A673 (cell line): Measurements from ENCODE around the gene TSKU. TPM values are rescaled to one million over a fixed set of nuclear protein-coding genes. Genes with fewer than 3 reads are reported as not detected.

ENCODE experiments used
- BruUV-seq: library from RNA; stranded (reverse); fragments of 400-500 nt; replicated peaks from 2 replicates; lab custom pipeline; 2021; lab: Mats Ljungman, UMichigan
- CTCF ChIA-PET: fragments of 300-600 bp; sonication (Branson Sonifier 250); formaldehyde crosslinking; loops from one replicate; lab custom pipeline; 2022; ENCODE audit warnings: antibody characterized with exemption; lab: Charles Lee
- POLR2A ChIA-PET: fragments of 300-600 bp; sonication (Branson Sonifier 250); formaldehyde crosslinking; loops from one replicate; lab custom pipeline; 2022; ENCODE audit warnings: antibody characterized with exemption; ENCODE audit not compliant: low non-redundant PET; lab: Charles Lee
- DNase-seq: peaks from one replicate; pipeline ENCODE4 v3.0.0-alpha.2; 2015; ENCODE audit warnings: low spot score
- H3K27ac ChIP-seq: fragments of 200-600 bp; sonication (generic); 2 replicates; pipeline ENCODE4 v1.5.1; 2016; ENCODE audit warnings: mixed run types, low read depth, mild to moderate bottlenecking, mixed read lengths, antibody characterized with exemption, low read length; ENCODE audit not compliant: poor library complexity, severe bottlenecking
- H3K27me3 ChIP-seq: fragments of 200-600 bp; sonication (generic); replicated peaks from 2 replicates; pipeline ENCODE4 v1.6.1; 2017; ENCODE audit warnings: mixed run types, low read depth, mild to moderate bottlenecking, mixed read lengths, antibody characterized with exemption, low read length; ENCODE audit not compliant: insufficient read depth, poor library complexity
- H3K36me3 ChIP-seq: fragments of 200-600 bp; sonication (generic); 2 replicates; pipeline ENCODE4 v1.6.1; 2016; ENCODE audit warnings: mixed run types, mild to moderate bottlenecking, mixed read lengths, antibody characterized with exemption, low read length; ENCODE audit not compliant: insufficient read depth, poor library complexity, severe bottlenecking
- H3K4me1 ChIP-seq: fragments of 200-600 bp; sonication (generic); 2 replicates; pipeline ENCODE4 v1.6.1; 2017; ENCODE audit warnings: mixed run types, mild to moderate bottlenecking, mixed read lengths, antibody characterized with exemption, low read length; ENCODE audit not compliant: insufficient read depth, poor library complexity, severe bottlenecking
- H3K4me3 ChIP-seq: fragments of 200-600 bp; sonication (generic); 2 replicates; pipeline ENCODE4 v1.5.1; 2016; ENCODE audit warnings: low read depth, mixed run types, mild to moderate bottlenecking, mixed read lengths, low read length; ENCODE audit not compliant: poor library complexity, severe bottlenecking
- H3K9me3 ChIP-seq: fragments of 200-600 bp; sonication (generic); 2 replicates; pipeline ENCODE4 v1.6.1; 2016; ENCODE audit warnings: mixed run types, low read depth, mild to moderate bottlenecking, mixed read lengths, antibody characterized with exemption, low read length; ENCODE audit not compliant: poor library complexity, severe bottlenecking
- EZH2 ChIP-seq: fragments of 200-600 bp; sonication (generic); IDR thresholded peaks from 2 replicates; pipeline ENCODE4 v1.6.1; 2017; ENCODE audit warnings: borderline replicate concordance, low read depth, mild to moderate bottlenecking, mixed read lengths, antibody characterized with exemption, low read length; ENCODE audit not compliant: poor library complexity, severe bottlenecking
- intact Hi-C: fragments of 100-400 bp; cut with micrococcal nuclease; formaldehyde crosslinking; loops from one replicate; pipeline ENCODE4 v1.10.0; 2022; ENCODE audit not compliant: unreplicated experiment
- total RNA-seq: library from RNA; stranded (reverse); gene quantifications from 2 replicates; pipeline ENCODE4 v1.2.3, GENCODE V29; 2021
- TF ChIP-seq, protein P1 (sequence below): fragments of 300-800, 200-600 bp; sonication (generic); conservative IDR thresholded peaks from 2 replicates; pipeline ENCODE4 v1.5.1; 2017; ENCODE audit warnings: low read depth, mild to moderate bottlenecking, antibody characterized with exemption, low read length, moderate library complexity, mixed read lengths

The TSKU gene
- total RNA-seq, 1 experiment from 2014 or later, result 25.3 TPM

DNA sequence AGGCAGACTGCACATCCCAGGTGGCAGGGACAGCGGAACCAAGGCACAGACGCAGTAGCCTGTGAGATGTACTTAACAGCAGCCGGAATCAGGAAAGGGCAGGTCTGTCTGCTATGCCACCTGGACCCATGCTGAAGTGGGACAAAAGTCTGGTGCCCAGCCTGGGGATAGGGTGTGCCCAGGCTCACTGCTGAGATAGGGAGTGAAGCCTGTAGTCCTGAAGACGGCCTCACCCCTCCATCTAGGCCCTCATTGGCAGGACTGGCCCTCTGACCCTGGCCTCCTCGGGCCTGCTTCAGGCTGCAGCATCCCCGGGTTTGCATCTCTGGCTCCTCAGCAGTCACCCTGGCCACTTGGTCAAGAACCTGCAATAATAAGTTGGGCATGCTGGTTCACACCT is 32.4 kb upstream of the TSKU start:
- Histone ChIP-seq H3K36me3 (no peaks in the 10 kb centered on the region), H3K27ac (no peak overlapping the region), H3K9me3 (no peaks in the 10 kb centered on the region), H3K4me3 (no peak overlapping the region), H3K4me1 (no peaks in the 10 kb centered on the region), H3K27me3 (no peaks in the 10 kb centered on the region)
- POLR2A ChIA-PET, result no interaction called here
- intact Hi-C loops, result no loop called here
- CTCF ChIA-PET, result no interaction called here
- no TSS peak for BruUV-seq
- TF ChIP-seq EZH2, result no peak
- no peak for DNase-seq

DNA sequence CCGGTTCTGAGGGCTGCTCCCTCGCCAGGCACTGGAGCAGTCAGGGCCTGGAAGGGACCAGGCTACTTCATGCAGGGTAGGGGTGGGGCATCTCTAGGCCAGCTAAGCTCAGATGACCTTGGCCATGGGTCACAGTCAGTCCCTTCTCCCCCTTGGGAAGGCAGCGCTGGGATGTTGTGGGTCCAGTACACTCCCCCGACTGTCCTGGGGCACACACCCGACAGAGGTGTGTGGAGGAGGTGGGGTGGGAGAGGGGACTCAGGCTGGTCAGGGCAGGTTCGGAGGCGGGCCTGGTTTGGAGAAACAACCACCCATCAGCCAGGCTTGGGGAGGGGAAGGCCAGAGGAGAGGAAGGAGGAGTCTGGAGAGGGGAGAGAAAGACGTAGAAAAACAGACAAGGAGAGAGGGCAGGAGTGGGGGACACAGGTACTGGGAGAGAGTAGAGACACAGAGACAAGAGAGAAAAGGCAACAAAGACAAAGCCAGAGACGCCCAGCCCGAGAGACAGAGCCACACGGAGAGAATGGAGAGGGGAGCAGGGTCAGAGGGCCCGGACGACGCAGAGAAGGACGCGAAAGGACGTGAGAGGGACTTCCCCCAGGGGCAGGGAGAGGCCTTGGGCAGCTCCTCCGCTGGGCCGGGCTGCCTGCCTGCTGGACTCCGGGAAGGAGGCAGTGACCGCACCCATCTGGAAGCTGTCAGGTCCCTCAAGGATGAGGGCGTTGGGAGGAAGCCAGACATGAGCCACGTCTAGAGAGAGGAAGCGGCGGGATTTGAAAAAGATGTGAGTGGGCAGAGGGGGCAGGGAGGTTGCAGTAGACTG is 30.6 kb upstream of the TSKU start:
- POLR2A ChIA-PET, result no interaction called here
- BruUV-seq, result no TSS peak
- no peak for DNase-seq
- CTCF ChIA-PET, result no interaction called here
- intact Hi-C loops, result no loop called here
- Histone ChIP-seq H3K27ac (no peak overlapping the region), H3K4me3 (no peak overlapping the region), H3K4me1 (peaks cover 6% of the 10 kb centered on the region), H3K9me3 (no peaks in the 10 kb centered on the region), H3K36me3 (no peaks in the 10 kb centered on the region), H3K27me3 (no peaks in the 10 kb centered on the region)
- TF ChIP-seq EZH2, result no peak
- TF ChIP-seq, protein P1, sequence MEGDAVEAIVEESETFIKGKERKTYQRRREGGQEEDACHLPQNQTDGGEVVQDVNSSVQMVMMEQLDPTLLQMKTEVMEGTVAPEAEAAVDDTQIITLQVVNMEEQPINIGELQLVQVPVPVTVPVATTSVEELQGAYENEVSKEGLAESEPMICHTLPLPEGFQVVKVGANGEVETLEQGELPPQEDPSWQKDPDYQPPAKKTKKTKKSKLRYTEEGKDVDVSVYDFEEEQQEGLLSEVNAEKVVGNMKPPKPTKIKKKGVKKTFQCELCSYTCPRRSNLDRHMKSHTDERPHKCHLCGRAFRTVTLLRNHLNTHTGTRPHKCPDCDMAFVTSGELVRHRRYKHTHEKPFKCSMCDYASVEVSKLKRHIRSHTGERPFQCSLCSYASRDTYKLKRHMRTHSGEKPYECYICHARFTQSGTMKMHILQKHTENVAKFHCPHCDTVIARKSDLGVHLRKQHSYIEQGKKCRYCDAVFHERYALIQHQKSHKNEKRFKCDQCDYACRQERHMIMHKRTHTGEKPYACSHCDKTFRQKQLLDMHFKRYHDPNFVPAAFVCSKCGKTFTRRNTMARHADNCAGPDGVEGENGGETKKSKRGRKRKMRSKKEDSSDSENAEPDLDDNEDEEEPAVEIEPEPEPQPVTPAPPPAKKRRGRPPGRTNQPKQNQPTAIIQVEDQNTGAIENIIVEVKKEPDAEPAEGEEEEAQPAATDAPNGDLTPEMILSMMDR, result no peak

DNA sequence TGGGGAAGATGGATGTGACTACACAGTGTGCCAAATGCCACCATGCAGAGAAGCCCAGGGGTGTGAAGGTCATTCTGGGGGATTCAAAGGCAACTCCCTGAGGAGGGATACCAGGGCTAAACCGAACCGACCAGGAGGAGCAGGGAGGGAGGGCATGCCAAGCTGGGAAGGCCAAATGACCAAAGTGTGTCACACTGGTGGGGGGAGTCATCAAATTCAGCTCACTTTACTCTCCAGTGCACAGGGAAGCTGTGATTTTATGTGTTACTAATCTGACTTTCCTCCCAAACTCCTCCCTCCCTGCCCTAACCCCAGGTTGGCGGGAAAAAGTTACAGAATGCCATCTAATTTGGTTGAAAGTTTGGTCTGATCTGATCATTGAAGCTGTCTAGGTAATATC is 29.7 kb upstream of the TSKU start:
- TF ChIP-seq, protein P1, result no peak
- no peak for TF ChIP-seq EZH2
- no peak overlapping the region for H3K4me3 ChIP-seq
- H3K36me3 ChIP-seq, result no peaks in the 10 kb centered on the region
- no peak for DNase-seq
- intact Hi-C loops, result no loop called here
- H3K4me1 ChIP-seq, result peaks cover 6% of the 10 kb centered on the region
- H3K9me3 ChIP-seq, result no peaks in the 10 kb centered on the region
- BruUV-seq, result no TSS peak
- no peak overlapping the region for H3K27ac ChIP-seq
- H3K27me3 ChIP-seq, result no peaks in the 10 kb centered on the region
- ChIA-PET CTCF (no interaction called here), POLR2A (no interaction called here)

DNA sequence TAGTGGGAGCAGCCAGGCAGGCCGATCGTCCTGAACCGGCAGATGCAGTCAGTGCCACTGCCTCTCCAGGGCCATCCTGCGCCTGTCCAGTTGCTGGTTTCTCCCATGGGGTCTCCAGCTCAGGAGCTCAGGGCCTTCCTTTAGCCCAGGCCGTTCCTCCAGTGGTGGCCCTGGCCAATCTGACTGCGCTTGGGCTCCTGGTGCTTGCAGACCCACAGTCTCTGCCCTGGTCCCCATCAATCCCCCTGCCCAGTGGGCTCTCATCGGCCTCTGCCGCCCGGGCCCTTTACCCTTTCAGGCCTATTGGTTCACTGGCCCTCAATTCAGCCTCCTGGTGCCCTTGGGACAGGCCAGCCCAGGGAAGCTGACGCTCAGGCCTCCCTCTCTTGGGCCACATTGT is 29.2 kb upstream of the TSKU start:
- intact Hi-C loops, result no loop called here
- no peak for DNase-seq
- BruUV-seq, result no TSS peak
- H3K27me3 ChIP-seq, result no peaks in the 10 kb centered on the region
- POLR2A ChIA-PET, result no interaction called here
- no peaks in the 10 kb centered on the region for H3K36me3 ChIP-seq
- no peak overlapping the region for H3K4me3 ChIP-seq
- H3K9me3 ChIP-seq, result no peaks in the 10 kb centered on the region
- H3K27ac ChIP-seq, result no peak overlapping the region
- TF ChIP-seq, protein P1, result no peak
- no peak for TF ChIP-seq EZH2
- peaks cover 6% of the 10 kb centered on the region for H3K4me1 ChIP-seq
- CTCF ChIA-PET, result no interaction called here
